HepG2 (cell line): ENCODE data around the gene TCF20.

ENCODE experiments used
- BHLHE40 ChIP-seq: IDR thresholded peaks from 2 replicates; pipeline ENCODE4 v1.6.1; 2011; ENCODE audit warnings: low read length, improper control_type of control experiment
- BRCA1 ChIP-seq: sonication (generic); formaldehyde crosslinking; IDR thresholded peaks from 2 replicates; pipeline ENCODE4 v1.4.0; 2020; ENCODE audit warnings: missing genetic modification reagents
- CTCF ChIP-seq: sonication (generic); formaldehyde crosslinking; IDR thresholded peaks from 2 replicates; pipeline ENCODE4 v1.5.0; 2020; ENCODE audit warnings: mild to moderate bottlenecking, missing genetic modification reagents, moderate library complexity
- ZBTB7A ChIP-seq: sonication (generic); formaldehyde crosslinking; IDR thresholded peaks from 2 replicates; pipeline ENCODE4 v1.8.0; 2022; ENCODE audit warnings: mild to moderate bottlenecking, missing genetic modification reagents
- ZFX ChIP-seq: sonication (generic); formaldehyde crosslinking; IDR thresholded peaks from 2 replicates; pipeline ENCODE4 v1.4.0; 2020; ENCODE audit warnings: mild to moderate bottlenecking, low read depth, missing genetic modification reagents, moderate library complexity

- TF ChIP-seq BHLHE40, result no peak
- TF ChIP-seq ZFX (CRISPR knock-in tag), result no peak
- TF ChIP-seq BRCA1 (CRISPR knock-in tag), result no peak
- TF ChIP-seq CTCF (CRISPR knock-in tag), result no peak
- no peak for TF ChIP-seq ZBTB7A
Measured at GRCh38 chr22:42275176-42275575, 4.7 kb upstream of the TCF20 start.
